Lower lobe of right lung (tissue), 2 donors: ENCODE results near the gene ANXA8L1. TPM values are rescaled to one million over a fixed set of nuclear protein-coding genes. Genes with fewer than 3 reads are reported as not detected.
"Not testable (repeated sequence)": the region's sequence is repeated elsewhere in the genome, so short reads cannot be mapped to it uniquely, and the experiment has no call there.

Source experiments
- ATAC-seq, 2 donors: fragments of 200-7000 bp; cut with Tn5 transposase; one replicate each; pipeline ENCODE4 v1.9.1; 2020 to 2022; ENCODE audit warnings: mild to moderate bottlenecking in 2 of 2, moderate library complexity in 2 of 2
- DNase-seq: peaks from one replicate; pipeline ENCODE4 v3.0.0-alpha.2; 2020
- H3K27ac ChIP-seq: fragments of 200-600 bp; one replicate; pipeline ENCODE4 v1.8.0; 2022
- H3K27me3 ChIP-seq: fragments of 200-600 bp; one replicate; pipeline ENCODE4 v1.8.0; 2022; ENCODE audit warnings: low read depth
- H3K36me3 ChIP-seq: fragments of 200-600 bp; one replicate; pipeline ENCODE4 v1.8.0; 2022; ENCODE audit warnings: mild to moderate bottlenecking
- H3K4me1 ChIP-seq: fragments of 200-600 bp; one replicate; pipeline ENCODE4 v1.8.0; 2022
- H3K4me3 ChIP-seq: fragments of 200-600 bp; one replicate; pipeline ENCODE4 v1.8.0; 2022; ENCODE audit warnings: mild to moderate bottlenecking
- H3K9me3 ChIP-seq: fragments of 200-600 bp; one replicate; pipeline ENCODE4 v1.8.0; 2022
- intact Hi-C: fragments of 100-400 bp; cut with DNase I; formaldehyde crosslinking; loops from one replicate; pipeline ENCODE4 v1.11.0; 2022
- total RNA-seq: library from RNA; stranded (reverse); fragmentation: NEBNext Ultra II Directional; extraction: Animal tissue kit (Norgen Biotek cat#: 25700); gene quantifications from one replicate; pipeline ENCODE4 v1.2.1, GENCODE V29; 2021
- donor health status: DM: no; HTN: yes; CAD: no; lungs with severe emphysema.

ANXA8L1 gene
- total RNA-seq, 1 donor from 2014 or later: 15.7 TPM

DNA sequence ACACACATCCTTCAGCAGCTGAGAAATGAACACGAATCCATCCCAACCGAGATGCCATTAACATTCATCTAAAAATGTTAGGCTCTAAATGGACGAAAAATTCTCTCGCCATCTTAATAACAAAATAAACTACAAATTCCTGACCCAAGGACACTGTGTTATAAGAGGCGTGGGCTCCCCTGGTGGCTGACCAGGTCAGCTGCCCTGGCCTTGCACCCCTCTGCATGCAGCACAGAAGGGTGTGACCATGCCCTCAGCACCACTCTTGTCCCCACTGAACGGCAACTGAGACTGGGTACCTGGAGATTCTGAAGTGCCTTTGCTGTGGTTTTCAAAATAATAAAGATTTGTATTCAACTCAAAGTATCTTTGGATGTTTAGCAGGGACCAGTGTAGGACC, 15.8 kb downstream of the ANXA8L1 start:
- H3K27me3 ChIP-seq, DNase-seq, ATAC-seq, intact Hi-C loops, H3K36me3 ChIP-seq, H3K9me3 ChIP-seq, H3K4me1 ChIP-seq, H3K4me3 ChIP-seq, H3K27ac ChIP-seq: not testable (repeated sequence)

DNA sequence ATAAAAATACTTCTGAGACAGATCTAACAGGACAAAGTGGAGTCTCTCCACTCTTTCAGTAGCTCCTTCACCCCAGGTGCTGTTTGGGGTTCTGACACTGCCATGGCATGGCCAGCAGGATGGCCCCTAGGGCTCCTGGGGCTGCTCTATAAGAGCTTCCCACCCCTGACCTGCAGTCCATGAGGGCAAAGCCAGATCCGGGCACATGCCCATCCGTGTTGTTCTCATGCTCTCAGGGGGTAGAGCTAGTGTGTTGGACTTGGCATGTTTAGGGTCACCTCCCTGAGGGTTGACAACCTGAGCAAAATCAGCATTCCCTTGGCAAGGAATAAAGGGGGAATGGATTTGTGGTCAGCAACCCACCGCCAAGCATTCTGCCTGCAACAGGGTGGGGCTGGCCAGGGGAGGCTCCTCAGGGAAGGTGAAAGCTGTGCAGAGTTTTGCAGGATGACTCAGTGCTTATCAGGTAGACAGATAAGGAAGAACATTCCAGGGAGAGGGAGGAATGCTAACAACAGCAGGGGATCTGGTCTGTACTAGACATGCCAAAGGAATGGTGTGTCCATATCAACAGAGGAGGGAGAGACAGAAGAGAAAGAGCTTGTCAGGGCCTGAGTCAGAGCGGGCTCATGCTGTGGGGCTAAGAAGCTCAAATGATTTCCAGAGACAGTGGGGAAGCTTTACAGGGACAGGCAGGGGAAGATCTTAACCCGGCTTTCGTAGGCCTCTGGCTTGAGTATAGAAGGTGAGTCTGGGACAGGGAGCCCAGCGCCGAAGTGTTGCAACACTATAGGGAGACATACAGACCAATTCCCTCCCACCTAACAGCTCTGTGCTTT, 21.1 kb downstream of the ANXA8L1 start:
- H3K36me3 ChIP-seq, DNase-seq, H3K9me3 ChIP-seq, H3K4me1 ChIP-seq, H3K4me3 ChIP-seq, H3K27ac ChIP-seq, H3K27me3 ChIP-seq, intact Hi-C loops: not testable (repeated sequence)
- peak; percentile 53 to 66 for ATAC-seq

DNA sequence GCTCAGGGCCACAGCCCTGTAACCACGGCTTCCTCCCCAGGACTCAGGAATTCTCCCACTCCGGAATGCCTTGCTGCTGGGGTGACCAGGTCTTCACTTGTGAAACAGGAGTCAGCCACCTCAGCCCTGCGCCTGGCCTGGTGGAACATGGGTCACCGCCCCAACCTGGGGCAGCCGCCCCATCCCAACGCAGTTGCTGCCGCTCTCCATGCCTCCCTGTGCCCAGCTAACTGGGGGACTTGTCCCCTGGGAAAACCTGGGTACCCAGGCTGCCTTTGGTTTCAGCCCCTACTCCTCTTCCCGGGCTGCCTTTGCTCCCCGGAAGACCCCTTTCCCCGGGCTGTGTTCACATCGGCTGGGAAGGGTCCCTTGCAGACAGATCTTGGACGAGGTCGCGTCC, 22.2 kb downstream of the ANXA8L1 start:
- H3K27me3 ChIP-seq, H3K27ac ChIP-seq, H3K9me3 ChIP-seq, DNase-seq, H3K4me3 ChIP-seq, intact Hi-C loops, H3K4me1 ChIP-seq, H3K36me3 ChIP-seq: not testable (repeated sequence)
- peak; percentile 19 for ATAC-seq

DNA sequence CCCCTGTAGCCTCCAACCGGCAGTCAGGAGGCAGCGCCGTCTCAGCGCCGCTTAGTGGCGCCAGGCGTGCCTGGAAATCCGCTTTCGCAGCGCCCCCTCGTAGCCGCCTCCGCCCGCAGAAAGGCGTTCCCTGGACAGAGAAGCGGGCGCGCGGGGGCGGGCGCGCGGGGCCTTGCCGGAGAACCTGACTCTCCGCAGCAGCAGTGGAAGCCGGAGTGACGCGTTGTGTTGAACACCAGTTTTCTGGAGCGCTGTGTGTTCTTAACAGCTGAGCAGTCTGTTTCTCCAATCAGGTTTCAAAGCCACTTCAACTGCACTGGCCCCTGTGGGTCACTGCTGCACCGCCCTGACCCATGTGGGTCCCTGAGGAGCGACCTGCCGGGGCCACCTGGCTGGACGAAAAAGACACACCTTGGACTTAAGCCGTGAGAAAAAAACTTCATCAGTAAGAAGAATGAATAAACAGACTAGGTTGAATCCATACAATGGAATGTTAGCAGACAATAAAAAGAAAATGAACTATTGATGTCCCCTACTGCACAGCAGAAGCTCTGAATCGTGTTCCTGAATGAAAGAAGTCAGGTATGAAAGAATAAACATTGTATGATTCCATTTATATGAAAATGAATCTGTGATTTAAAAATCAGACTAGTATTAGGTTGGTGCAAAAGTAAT, 22.8 kb downstream of the ANXA8L1 start:
- DNase-seq, H3K4me1 ChIP-seq, H3K27me3 ChIP-seq, intact Hi-C loops, H3K27ac ChIP-seq, H3K9me3 ChIP-seq, H3K36me3 ChIP-seq: not testable (repeated sequence)
- H3K4me3 ChIP-seq: peak overlapping the region; percentile 46
- peak; percentile 93 to 94 for ATAC-seq

DNA sequence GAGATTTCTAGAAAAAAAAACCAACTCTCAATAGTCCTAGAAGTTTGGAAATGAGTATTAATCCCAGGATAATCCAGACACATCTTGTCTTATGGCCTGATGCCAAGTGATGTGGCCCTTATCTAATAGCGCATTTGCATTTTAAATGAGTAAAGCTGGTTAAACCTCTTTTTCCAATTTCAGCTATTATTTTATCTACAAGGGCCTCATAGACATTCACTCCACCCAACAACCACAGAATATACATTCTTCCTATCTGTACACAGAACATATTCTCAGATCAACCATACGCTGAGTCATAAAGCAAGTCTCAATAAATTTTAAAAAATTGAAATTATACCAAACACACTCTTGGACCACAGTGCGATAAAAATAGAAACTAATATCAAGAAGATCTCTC, 34.0 kb downstream of the ANXA8L1 start:
- DNase-seq, H3K27me3 ChIP-seq, H3K4me1 ChIP-seq, H3K27ac ChIP-seq, H3K4me3 ChIP-seq, ATAC-seq, H3K9me3 ChIP-seq, intact Hi-C loops, H3K36me3 ChIP-seq: not testable (repeated sequence)

DNA sequence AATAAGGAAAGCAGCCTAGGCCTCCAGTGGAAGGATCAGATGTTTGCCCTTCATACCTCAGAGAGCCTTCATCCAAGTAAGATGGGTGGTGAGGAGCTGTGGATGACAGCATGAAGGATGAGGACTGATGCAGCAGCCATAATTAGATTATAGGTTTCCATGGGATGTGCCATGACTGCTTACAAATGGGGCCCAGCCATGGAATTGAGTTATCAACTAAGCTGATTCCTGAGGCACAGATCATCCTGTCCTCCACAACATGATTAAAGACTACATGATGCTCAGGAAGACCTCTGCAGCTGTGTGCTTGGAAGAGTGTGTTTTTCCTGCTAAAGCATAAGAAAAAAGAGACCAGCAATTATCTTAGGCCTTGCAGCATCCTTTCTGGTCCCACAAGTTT, 35.5 kb downstream of the ANXA8L1 start:
- H3K4me3 ChIP-seq, H3K9me3 ChIP-seq, H3K4me1 ChIP-seq, DNase-seq, intact Hi-C loops, H3K36me3 ChIP-seq, H3K27me3 ChIP-seq, ATAC-seq, H3K27ac ChIP-seq: not testable (repeated sequence)

DNA sequence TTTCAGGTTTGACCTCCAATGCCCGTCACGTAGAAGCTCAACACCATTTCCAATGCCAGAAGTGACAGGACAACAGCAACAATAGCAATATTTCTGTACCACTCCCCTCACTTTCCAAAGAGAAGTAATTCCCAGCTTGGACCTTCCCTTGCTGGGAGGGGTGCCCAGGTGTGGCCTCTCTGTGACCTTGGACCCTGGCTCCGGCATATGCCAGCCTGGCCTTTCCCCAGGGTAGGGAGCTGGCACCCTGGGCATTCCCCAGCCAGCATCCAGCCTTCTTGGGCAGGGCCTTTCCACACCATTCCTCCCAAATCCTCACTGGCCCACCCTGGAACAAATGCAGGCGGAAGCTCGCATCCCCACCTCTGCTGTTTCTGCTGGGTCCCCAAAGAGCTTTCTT, 37.1 kb downstream of the ANXA8L1 start:
- H3K36me3 ChIP-seq, H3K27ac ChIP-seq, H3K27me3 ChIP-seq, ATAC-seq, H3K9me3 ChIP-seq, DNase-seq, H3K4me1 ChIP-seq, intact Hi-C loops, H3K4me3 ChIP-seq: not testable (repeated sequence)

DNA sequence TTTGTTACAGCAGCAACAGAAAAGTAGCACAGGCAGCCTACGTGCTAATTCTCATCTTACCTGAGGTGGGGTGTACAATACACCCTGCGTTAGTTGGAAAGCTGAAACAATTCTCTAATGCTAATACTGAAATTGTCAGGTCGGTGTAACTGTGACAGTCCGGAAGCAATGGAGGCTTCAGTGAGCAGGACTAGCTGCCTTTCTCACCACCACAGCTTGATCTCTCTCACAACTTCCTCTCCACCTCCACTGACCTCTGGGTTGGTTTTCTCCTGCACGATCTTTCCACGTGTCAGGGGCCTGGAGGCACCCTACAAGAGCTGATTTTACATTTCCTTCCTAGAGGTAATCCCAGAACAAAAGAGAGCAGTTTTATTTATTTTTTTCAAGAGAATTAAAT, 39.7 kb downstream of the ANXA8L1 start:
- H3K4me1 ChIP-seq, H3K4me3 ChIP-seq, DNase-seq, intact Hi-C loops, H3K27ac ChIP-seq, H3K36me3 ChIP-seq, H3K27me3 ChIP-seq, H3K9me3 ChIP-seq, ATAC-seq: not testable (repeated sequence)

DNA sequence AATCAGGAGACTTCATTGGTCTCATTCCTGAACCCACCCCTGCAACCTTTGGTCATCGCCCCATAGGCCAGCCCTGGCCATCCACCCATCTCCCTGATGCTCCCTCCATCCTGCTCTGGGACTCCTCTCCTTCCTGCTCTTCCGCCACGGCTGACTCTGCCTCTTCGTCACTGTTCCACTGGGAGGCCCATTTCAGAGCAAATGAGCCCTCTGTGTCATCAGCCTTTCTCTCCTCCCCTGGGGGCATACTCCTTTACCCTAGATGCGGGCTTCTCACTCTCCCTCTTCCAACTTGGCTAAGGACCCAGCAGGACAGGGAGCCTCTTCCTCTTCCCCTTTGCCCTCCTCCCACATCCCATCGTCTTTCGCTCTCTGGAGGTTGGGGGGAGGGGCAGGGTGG, 42.7 kb downstream of the ANXA8L1 start:
- H3K27ac ChIP-seq, H3K4me3 ChIP-seq, ATAC-seq, H3K27me3 ChIP-seq, intact Hi-C loops, DNase-seq, H3K36me3 ChIP-seq, H3K9me3 ChIP-seq, H3K4me1 ChIP-seq: not testable (repeated sequence)

DNA sequence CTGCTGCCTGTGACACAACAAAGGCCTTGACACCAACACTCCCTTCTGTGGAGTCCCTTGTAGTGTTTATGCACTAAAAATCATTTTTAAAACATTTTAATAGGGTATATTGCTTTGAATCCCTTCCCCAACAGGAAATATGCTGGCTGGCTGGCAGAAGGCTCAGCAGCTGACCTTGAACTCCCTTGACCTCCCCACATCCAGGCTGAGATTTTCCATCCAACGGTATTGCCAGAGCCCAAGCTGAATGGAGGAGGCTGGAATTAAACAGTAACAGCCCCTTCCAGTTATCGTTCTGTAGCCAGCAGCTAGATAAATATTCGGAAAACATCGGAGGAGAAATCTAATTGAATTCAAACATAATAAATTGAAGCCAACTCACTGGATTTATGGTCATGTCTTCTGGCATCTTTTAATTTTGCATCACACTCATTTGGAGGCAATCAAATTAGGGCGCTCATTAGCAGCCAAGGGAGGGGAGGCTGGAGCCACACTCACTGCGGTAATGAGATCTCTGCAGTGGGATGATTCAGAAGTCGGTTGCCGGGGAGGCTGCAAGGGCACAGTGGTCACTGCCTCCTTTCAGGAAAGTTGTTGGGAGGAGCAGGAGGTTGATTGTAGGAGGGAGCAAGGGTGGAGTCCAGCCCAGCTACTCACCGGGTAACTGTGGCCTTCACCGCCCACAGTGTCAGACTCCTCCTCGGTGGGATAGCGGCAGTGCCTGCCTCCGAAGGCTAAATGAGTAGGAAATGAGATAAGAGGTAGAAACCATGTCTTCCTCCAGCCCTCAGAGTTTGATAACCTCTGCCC, 44.2 kb downstream of the ANXA8L1 start:
- intact Hi-C loops: not testable (repeated sequence)

DNA sequence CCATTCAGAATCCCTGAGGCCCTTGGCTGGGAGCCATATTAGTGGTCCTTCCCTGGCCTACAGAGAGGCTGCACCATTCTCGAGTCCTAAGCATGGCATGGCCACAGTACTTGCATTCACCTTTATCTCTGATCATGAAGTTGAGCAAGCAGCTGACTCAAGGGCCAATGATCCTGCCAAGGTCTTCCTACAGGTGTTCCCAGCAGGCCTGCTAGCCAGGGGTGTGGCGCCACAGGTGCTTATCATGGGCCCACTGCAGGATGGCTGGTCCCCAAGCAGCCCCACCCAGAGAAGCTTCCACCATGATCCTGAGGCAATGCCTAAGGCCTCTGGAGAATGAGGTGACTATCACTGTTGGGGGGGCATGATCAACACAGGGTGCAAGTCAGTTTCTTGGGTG, 48.0 kb downstream of the ANXA8L1 start:
- H3K4me1 ChIP-seq, H3K9me3 ChIP-seq, ATAC-seq, intact Hi-C loops, H3K36me3 ChIP-seq, H3K27me3 ChIP-seq, DNase-seq, H3K27ac ChIP-seq, H3K4me3 ChIP-seq: not testable (repeated sequence)

More for the DNA sequence above, 44.2 kb downstream of the ANXA8L1 start:
- H3K4me1 ChIP-seq, H3K27ac ChIP-seq, H3K4me3 ChIP-seq, DNase-seq, H3K27me3 ChIP-seq, H3K36me3 ChIP-seq, H3K9me3 ChIP-seq: not testable (repeated sequence)
- peak; percentile 42 to 45 for ATAC-seq

DNA sequence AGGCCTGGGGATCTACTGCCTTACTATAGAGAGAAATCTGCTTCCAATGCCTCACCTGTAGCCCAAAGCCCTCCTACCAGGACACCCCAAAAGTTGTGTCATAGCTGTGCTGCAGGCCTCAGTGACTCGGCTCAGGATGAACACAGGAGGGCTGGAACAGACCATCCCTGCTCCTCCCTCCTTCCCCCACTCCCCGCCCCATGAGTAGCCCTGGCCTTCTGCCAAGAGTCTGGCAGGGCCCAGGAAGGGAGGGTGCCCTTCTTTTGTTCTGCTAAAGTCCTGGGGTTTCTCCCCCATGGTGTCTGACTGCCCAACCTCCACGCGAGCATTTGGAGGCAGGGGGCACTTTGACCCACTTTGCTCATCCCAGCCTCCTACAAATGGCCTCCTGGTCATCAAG, 65.4 kb downstream of the ANXA8L1 start:
- intact Hi-C loops, H3K27ac ChIP-seq, H3K36me3 ChIP-seq, H3K4me1 ChIP-seq, H3K27me3 ChIP-seq, DNase-seq, H3K9me3 ChIP-seq, ATAC-seq, H3K4me3 ChIP-seq: not testable (repeated sequence)
